GM21526 (cell line): ENCODE results near the gene TACR1.
A peak's percentile ranks its signal among the peaks of the same experiment; 100 is the strongest.

Experiments
- ATAC-seq: cut with Tn5 transposase; IDR thresholded peaks from one replicate; pipeline ENCODE4 v1.9.1; 2021; ENCODE audit warnings: moderate library complexity; ENCODE audit not compliant: unreplicated experiment, low FRiP score

Gene TACR1

GRCh38 chr2:75055142-75055819 lies 144.0 kb downstream of the TACR1 start:
- ATAC-seq, result no peak

- no peak for ATAC-seq
Measured at GRCh38 chr2:75054296-75054695, 145.0 kb downstream of the TACR1 start.

- peak; percentile 86 for ATAC-seq
Measured at GRCh38 chr2:75053484-75054112, 145.7 kb downstream of the TACR1 start.

DNA sequence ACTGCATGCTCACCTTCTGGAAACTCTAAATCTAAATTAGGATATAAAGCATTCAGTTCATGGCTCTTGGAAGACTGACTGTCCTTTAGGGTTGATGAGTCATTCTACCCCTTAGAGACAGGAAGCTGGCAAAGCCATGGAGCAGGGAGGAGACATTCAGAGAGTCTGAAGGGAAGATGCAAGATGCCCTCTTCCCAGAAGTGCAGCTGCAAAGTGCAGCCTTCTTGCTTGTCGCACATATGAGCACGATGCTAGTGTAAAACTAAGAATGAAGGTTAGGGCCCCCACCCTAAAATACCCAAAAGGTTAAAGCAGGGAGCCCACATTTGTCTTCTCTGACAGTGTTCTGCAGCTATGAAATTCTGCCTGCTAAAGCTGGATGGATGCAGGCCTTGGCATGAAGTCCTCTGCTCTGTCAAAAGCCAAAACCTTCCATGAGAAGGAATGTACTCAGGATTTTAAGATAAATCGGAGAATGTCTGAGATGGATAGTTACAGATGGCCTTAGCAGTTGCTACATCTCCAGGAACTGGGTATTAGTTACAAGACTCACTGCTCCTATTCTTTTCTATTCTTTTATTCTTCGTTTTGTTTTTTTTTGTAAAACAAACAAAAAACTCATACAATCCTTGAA lies 151.2 kb downstream of the TACR1 start:
- no peak for ATAC-seq

DNA sequence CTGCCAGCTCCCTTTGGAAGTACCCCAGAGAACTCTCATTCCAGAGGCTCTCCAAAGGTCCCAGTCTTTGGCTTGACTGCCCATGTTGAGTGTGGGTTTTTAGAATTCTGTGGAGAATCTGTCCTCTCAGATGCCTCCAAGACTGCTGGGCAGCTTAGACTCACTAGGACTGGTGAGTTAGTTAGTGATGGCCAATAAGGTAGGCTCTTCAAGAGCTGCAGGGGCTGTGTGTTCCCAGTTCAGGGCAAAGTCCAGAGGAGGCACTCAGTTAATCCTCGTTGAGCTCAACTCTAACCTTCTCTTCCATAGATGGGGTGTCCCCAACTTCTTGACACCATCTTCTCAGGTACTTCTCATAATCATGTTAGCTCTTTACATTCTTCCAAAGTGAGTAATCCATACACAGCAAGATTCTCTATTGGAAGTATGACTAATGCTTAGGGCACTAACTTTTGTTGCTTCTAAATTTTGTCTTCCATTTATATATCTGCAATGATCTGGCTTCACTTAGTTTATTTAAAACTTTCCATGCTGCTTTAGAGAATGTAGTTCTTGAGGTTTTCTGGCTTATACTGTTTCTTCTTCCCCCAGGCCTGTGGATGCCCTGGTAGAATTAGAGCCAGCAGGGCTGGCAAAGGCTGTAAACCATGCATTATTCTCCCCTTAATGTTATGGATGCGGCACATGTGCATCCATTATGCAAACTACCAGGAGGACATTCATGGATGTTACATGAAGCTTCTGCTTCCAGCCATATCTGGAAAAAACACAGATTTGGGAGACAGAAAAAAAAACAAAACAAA lies 151.9 kb downstream of the TACR1 start:
- ATAC-seq, result no peak

DNA sequence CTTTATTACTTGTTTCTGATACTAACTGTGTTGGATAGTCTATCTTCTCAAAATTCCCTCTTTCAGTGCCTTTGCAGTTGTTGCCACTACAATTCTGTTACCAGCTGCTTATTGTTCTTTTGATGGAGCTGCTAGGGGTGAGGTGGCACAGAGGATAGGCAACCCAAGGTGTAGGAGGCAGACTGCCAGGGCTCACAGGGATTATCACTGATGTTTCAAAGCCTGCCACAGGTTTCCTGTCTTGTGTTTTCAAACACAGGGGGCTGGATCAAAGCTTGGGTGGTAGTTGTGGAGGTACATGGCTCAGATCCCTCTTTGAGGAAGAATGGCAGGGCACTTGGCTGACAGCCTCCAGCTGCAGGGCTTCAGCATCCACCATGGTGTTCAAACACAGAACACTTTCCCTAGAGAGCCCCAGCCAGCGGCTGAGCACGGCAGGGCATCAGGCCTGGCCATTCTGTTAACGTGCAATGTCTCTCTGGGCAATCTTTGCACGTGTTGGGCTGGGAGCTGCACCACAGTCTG lies 153.7 kb downstream of the TACR1 start:
- ATAC-seq, result no peak

DNA sequence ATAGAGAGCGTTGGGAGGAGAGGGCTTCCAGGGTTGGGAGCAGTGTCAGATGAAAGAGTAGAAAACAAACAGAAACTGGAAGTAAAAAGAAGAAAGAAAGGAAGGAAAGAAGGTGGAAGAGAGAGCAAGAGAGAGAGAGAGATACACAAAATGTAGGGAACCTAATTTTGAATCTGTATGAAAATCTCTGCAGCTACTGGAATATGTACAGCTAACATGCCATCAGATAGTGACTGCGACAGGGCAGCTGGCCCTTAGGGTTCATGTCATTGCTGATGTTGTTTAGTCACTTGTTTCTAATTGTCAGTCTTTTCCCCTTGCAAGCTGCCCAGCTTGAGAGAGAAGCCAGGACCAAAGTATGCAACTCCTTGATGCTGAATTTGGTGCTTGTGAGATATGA lies 155.0 kb downstream of the TACR1 start:
- ATAC-seq, result no peak

- ATAC-seq, result no peak
Measured at GRCh38 chr2:75042823-75043222, 156.5 kb downstream of the TACR1 start.

DNA sequence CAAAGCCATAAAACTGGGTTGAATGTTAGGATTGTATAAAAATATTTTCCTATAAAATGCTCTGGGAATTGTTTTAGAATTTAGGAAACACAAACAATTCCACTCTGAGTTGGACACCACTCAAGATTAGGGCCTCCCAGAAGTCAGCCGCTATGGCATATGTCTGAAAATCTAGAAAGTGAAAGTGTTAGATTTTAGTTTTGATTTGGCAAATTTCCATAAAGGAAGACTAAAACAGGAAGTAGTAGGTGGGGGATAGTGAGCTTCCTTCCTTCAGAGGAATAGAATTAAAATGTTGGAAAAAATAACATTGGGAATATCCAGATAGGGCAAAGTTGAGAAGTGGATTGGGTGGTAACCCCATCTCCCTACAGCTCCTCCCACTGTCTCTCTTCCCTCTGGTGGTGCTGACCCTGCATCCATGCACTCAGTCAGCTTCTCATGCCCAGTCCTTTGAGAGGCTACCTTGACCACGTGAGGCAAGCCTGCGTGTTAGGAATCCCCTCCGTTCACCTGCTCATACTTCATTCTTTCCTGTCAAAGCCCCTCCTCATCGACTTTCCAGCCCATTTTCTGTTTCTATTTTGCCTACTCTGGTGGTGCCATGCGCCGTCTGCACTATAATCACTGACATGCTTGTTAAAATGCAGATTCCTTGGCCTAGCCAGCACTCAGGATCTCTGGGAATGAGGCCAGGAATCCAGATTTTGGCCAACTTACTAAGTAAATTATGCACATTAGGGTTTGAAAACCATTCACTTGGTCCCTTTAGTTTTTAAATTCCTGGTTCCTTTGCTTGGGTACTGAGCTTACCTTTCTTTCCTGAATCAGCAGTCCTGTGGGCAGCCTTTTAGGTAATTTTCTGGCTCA lies 157.4 kb downstream of the TACR1 start:
- no peak for ATAC-seq

GRCh38 chr2:75041226-75041625 lies 158.1 kb downstream of the TACR1 start:
- no peak for ATAC-seq

- no peak for ATAC-seq
Measured at GRCh38 chr2:75035444-75036353, 163.6 kb downstream of the TACR1 start.

GRCh38 chr2:75033516-75033915 lies 165.8 kb downstream of the TACR1 start:
- ATAC-seq, result no peak

GRCh38 chr2:75031906-75032803 lies 167.2 kb downstream of the TACR1 start:
- no peak for ATAC-seq

- no peak for ATAC-seq
Measured at GRCh38 chr2:75031171-75031570, 168.1 kb downstream of the TACR1 start.

DNA sequence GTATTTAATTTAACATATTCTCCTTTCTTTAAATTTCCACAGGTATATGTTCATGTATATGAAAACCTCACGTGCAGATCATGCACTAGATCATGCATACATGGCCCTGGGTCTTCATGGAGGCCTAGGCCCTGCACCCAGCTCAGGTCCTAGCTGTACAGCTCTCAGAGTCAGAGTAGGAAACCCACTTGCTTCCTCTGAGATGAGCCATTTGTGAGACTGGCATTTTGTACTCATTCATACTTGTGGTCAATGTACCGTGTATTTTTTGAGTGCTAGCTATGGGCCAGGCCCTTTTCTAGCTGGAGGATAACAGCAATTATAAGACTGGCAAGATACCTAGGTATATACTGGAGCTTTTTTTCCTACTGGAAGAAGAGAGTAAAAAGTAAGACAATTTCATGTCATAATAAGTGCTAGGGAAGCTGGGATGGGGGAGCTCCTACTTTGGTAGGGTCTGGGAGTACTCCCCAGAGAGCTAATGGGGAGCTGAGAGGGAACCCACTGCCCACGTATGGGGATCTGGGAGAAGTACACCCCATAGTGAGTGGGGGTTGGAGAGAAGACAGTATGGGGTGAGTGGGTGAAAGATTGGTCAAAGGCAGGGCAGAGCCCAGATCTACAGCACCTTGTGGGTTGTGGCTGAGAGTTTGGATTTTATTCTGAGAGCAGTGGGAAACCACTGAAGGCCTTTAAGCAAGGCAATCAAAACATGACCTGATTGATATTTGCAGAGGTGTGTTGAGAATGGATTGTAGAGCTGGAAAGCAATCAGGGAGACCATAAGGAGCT lies 168.9 kb downstream of the TACR1 start:
- ATAC-seq, result no peak

DNA sequence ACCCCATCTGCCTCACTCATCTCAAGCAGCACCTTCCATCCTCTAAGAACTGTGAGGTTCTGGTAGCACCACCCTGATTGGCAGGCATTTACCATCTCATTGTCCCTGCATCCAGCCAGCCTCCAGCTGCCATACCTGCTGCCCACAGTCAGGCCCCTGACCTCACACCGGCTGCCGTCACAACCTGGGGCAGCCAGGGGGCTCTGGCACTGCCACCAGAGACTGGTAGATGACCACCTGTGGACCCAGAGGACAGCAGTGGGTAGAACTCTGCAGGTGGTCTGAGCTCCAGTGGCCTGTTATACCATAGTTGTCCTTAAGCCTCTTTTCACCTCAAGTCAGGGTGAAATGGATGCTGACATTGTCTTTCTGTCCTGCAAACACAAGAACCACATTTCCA lies 171.4 kb downstream of the TACR1 start:
- no peak for ATAC-seq
